Naive thymus-derived CD4-positive, alpha-beta T cell (primary cell): ENCODE results near the gene LYSET. TPM values are rescaled to one million over a fixed set of nuclear protein-coding genes. Genes with fewer than 3 reads are reported as not detected.

Experiments
- ATAC-seq: fragments of 150-1000 bp; cut with Tn5 transposase; 2 replicates; pipeline ENCODE4 v1.10.0; 2021; ENCODE audit warnings: mild to moderate bottlenecking, moderate library complexity
- CTCF ChIA-PET: fragments of 350-600 bp; sonication (Branson Sonifier 250); formaldehyde crosslinking; loops from one replicate; lab custom pipeline; 2021; ENCODE audit warnings: antibody characterized with exemption; lab: Charles Lee
- POLR2A ChIA-PET: fragments of 350-600 bp; sonication (Branson Sonifier 250); formaldehyde crosslinking; loops from one replicate; lab custom pipeline; 2021; ENCODE audit warnings: antibody characterized with exemption, inconsistent platforms; lab: Charles Lee
- DNase-seq, 9 donors: peaks; one replicate each; pipeline versions ENCODE4 v3.0.0 to v3.0.0-alpha.2; 2020 to 2022; ENCODE audit warnings: mixed read lengths in 1 of 9
- H3K27ac ChIP-seq: one replicate; pipeline ENCODE4 v1.7.0; 2013; ENCODE audit warnings: mild to moderate bottlenecking, low read depth, low read length, moderate library complexity
- H3K27me3 ChIP-seq, 2 donors: one replicate each; pipeline ENCODE4 v1.7.0; 2013; ENCODE audit warnings: low read length in 2 of 2, mild to moderate bottlenecking in 2 of 2, moderate library complexity in 2 of 2; ENCODE audit not compliant: control insufficient read depth in 2 of 2, insufficient read depth in 2 of 2
- H3K36me3 ChIP-seq, 3 experiments: 1 replicate in 2 of 3; 2 replicates in 1 of 3; pipeline ENCODE4 v1.7.0; 2013; ENCODE audit warnings: low read length in 3 of 3, mild to moderate bottlenecking in 3 of 3, moderate library complexity in 1 of 3; ENCODE audit not compliant: insufficient read depth in 3 of 3, control insufficient read depth in 2 of 3
- H3K4me1 ChIP-seq, 2 donors: one replicate each; pipeline ENCODE4 v1.7.0; 2013; ENCODE audit warnings: low read length in 2 of 2, mild to moderate bottlenecking in 2 of 2, moderate library complexity in 1 of 2; ENCODE audit not compliant: control insufficient read depth in 2 of 2, insufficient read depth in 2 of 2
- H3K4me3 ChIP-seq: 2 replicates; pipeline ENCODE4 v1.7.0; 2013; ENCODE audit warnings: mild to moderate bottlenecking, low read length
- H3K9me3 ChIP-seq, 3 experiments: 1 replicate in 2 of 3; 2 replicates in 1 of 3; pipeline ENCODE4 v1.7.0; 2013; ENCODE audit warnings: low read length in 3 of 3; ENCODE audit not compliant: control insufficient read depth in 2 of 3
- H3K27ac Mint-ChIP-seq, 9 donors: one replicate each; pipeline ENCODE4 v1.8.0; 2020 to 2022; ENCODE audit warnings: mixed read lengths in 9 of 9, mild to moderate bottlenecking in 8 of 9, moderate library complexity in 5 of 9, inconsistent platforms in 2 of 9
- H3K27me3 Mint-ChIP-seq, 5 donors: one replicate each; pipeline ENCODE4 v1.8.0; 2021 to 2022; ENCODE audit warnings: mixed read lengths in 5 of 5, mild to moderate bottlenecking in 1 of 5
- H3K36me3 Mint-ChIP-seq, 5 donors: one replicate each; pipeline ENCODE4 v1.8.0; 2020 to 2022; ENCODE audit warnings: mixed read lengths in 5 of 5, mild to moderate bottlenecking in 3 of 5, inconsistent platforms in 1 of 5
- H3K4me1 Mint-ChIP-seq, 7 donors: one replicate each; pipeline ENCODE4 v1.8.0; 2020 to 2022; ENCODE audit warnings: mixed read lengths in 7 of 7, mild to moderate bottlenecking in 3 of 7, inconsistent platforms in 1 of 7
- H3K4me3 Mint-ChIP-seq, 10 donors: one replicate each; pipeline ENCODE4 v1.8.0; 2020 to 2022; ENCODE audit warnings: mild to moderate bottlenecking in 10 of 10, mixed read lengths in 10 of 10, moderate library complexity in 6 of 10, inconsistent platforms in 2 of 10
- H3K9me3 Mint-ChIP-seq, 11 donors: one replicate each; pipeline ENCODE4 v1.8.0; 2020 to 2022; ENCODE audit warnings: mixed read lengths in 11 of 11, mild to moderate bottlenecking in 4 of 11, inconsistent platforms in 1 of 11, moderate library complexity in 1 of 11
- intact Hi-C, 2 donors: fragments of 100-400 bp; cut with micrococcal nuclease; formaldehyde crosslinking; loops; one replicate each; pipeline ENCODE4 v1.15.1; 2023
- polyA plus RNA-seq, 2 donors: library from polyadenylated mRNA; unstranded; fragments of 300-500 nt; fragmentation: Illumina TruSeq; gene quantifications; one replicate each; pipeline ENCODE4 v1.2.3, GENCODE V29; 2021
- total RNA-seq, 6 experiments: library from RNA in 5 of 6; stranded (reverse) in 5 of 6; gene quantifications; 1 replicate in 5 of 6; 2 replicates in 1 of 6; pipeline ENCODE4 v1.2.3 and lab custom pipeline; 2021 to 2026

Gene LYSET
- total and polyA plus RNA-seq, 7 experiments from 2014 or later, result 8.0 to 47.7 (median 23.8) TPM

DNA sequence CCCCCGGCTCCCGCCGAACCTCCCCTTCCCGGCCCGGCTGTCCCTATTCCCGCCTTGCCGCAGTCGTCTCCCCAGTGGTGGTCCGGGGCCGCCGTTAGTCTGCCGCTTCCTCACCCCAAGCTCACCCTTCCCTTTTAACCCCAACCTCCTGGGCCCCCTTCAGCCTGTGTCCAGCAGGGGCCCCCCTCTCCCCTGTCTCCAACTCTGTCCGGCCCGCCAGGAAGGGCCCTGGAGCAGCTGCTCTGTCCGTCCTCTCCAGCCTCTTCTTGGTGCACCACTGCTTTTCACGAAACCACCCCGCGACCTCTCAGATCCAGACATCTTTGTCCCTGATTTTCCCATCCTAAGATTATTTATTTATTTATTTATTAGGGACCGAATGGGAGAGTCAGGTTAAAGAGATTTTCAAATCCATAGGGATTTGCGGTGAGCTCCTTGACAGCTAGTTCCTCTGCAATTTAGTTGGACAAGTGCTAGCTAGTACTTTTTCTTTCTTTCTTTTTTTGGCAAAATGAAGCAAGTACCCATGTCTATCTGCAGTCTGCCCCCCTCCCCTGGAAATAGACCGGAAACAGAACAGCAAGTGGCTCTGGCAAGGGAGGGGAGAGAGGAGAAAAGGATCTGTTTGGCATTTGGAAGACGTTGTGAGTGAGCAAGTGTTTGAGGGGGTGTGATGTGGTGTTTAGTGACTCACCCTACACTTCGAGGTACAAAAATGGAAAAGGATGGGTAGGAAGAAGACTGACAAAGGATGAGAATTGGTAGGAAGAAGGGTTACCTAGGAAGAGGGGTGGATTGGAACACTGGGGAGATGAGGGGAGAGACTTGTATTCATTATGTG, 22.6 kb downstream of the LYSET start:
- CTCF ChIA-PET, result interaction anchor here (0.6 to 3.6 kb wide), 3 partner anchors 11 to 26 kb away, joined by 4 to 13 read pairs (median 5); partner anchors contain the start of genes LYSET and MOAP1
- intact Hi-C loops, result loop anchor here (1.0 to 10.0 kb wide), 8 partner anchors 22 to 1103 kb away; partner anchors contain the start of genes BTBD7 (in 2 of the 2), ITPK1 (in 2 of the 2), ATXN3 (in 1 of the 2) and GOLGA5 (in 1 of the 2)
- Histone ChIP-seq H3K36me3 (peaks cover 0 to 16% (median 2%) of the 10 kb centered on the region in 3 experiments), H3K27me3 (no peaks in the 10 kb centered on the region), H3K4me1 (peaks cover 13 to 22% of the 10 kb centered on the region in 2 donors), H3K27ac (peak overlapping the region; percentile 87), H3K4me3 (peak overlapping the region; percentile 81), H3K9me3 (no peaks in the 10 kb centered on the region)
- Mint-ChIP-seq H3K4me3 (peak overlapping the region; percentile 75 to 99 (median 94)), H3K27ac (peak overlapping the region; percentile 14 to 94 (median 74)), H3K27me3 (no peaks in the 10 kb centered on the region), H3K4me1 (peaks cover 22 to 63% (median 50%) of the 10 kb centered on the region in 7 donors), H3K9me3 (no peaks in the 10 kb centered on the region), H3K36me3 (peaks cover 0 to 12% (median 5%) of the 10 kb centered on the region in 5 donors)
- peak; percentile 24 for ATAC-seq
- POLR2A ChIA-PET, result interaction anchor here (0.6 to 6.9 kb wide), 5 partner anchors 13 to 126 kb away, joined by 3 to 69 read pairs (median 3); partner anchors contain the start of genes LYSET and MOAP1
- peak in 4 of 9 donors; percentile 11 to 39 (median 21) for DNase-seq

- ChIA-PET CTCF (no interaction called here), POLR2A (no interaction called here)
- peaks cover 0 to 37% (median 14%) of the 10 kb centered on the region in 3 experiments for H3K36me3 ChIP-seq
Observed at GRCh38 chr14:93212432-93212831, 27.3 kb downstream of the LYSET start.

DNA sequence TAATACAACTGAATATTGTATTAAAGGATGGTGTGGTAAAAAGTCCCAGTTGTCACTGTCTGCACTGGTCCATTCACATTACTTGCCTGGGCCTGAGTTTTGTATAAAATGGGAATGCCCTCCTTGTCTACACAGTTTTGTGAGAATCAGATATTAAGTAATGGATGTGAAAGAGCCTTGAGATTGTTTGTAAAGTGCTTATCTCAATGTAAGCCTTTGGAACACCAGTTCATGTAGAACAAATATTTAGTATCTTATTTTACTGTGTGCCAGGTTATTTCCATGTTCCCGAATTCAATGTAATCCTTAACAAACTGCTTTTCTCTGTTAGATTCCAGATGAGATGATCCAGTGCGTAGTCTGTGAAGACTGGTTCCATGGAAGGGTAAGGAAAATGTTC, 29.5 kb downstream of the LYSET start:
- Mint-ChIP-seq H3K27me3 (no peaks in the 10 kb centered on the region), H3K9me3 (no peaks in the 10 kb centered on the region), H3K4me1 (peaks cover 0 to 9% (median 4%) of the 10 kb centered on the region in 7 donors), H3K4me3 (no peak overlapping the region), H3K36me3 (peaks cover 4 to 34% (median 11%) of the 10 kb centered on the region in 5 donors), H3K27ac (no peak overlapping the region)
- ChIA-PET CTCF (no interaction called here), POLR2A (no interaction called here)
- ATAC-seq (no peak), DNase-seq (no peak)
- Histone ChIP-seq H3K27ac (no peak overlapping the region), H3K36me3 (peaks cover 0 to 36% (median 14%) of the 10 kb centered on the region in 3 experiments), H3K9me3 (no peaks in the 10 kb centered on the region), H3K4me1 (no peaks in the 10 kb centered on the region), H3K4me3 (no peak overlapping the region), H3K27me3 (no peaks in the 10 kb centered on the region)
- intact Hi-C loops, result no loop called here

More at GRCh38 chr14:93212432-93212831, 27.3 kb downstream of the LYSET start:
- H3K27me3 ChIP-seq, result no peaks in the 10 kb centered on the region
- H3K36me3 Mint-ChIP-seq, result peaks cover 0 to 30% (median 9%) of the 10 kb centered on the region in 5 donors
- DNase-seq (no peak), ATAC-seq (no peak)
- H3K9me3 Mint-ChIP-seq, result no peaks in the 10 kb centered on the region
- no peak overlapping the region for H3K4me3 Mint-ChIP-seq
- no peak overlapping the region for H3K27ac ChIP-seq
- H3K4me1 ChIP-seq, result peaks cover 6 to 7% of the 10 kb centered on the region in 2 donors
- intact Hi-C loops, result no loop called here
- no peak overlapping the region for H3K4me3 ChIP-seq
- no peaks in the 10 kb centered on the region for H3K27me3 Mint-ChIP-seq
- peak overlapping the region in 1 of 9 donors; percentile 22 for H3K27ac Mint-ChIP-seq
- peaks cover 10 to 29% (median 21%) of the 10 kb centered on the region in 7 donors for H3K4me1 Mint-ChIP-seq
- H3K9me3 ChIP-seq, result no peaks in the 10 kb centered on the region

DNA sequence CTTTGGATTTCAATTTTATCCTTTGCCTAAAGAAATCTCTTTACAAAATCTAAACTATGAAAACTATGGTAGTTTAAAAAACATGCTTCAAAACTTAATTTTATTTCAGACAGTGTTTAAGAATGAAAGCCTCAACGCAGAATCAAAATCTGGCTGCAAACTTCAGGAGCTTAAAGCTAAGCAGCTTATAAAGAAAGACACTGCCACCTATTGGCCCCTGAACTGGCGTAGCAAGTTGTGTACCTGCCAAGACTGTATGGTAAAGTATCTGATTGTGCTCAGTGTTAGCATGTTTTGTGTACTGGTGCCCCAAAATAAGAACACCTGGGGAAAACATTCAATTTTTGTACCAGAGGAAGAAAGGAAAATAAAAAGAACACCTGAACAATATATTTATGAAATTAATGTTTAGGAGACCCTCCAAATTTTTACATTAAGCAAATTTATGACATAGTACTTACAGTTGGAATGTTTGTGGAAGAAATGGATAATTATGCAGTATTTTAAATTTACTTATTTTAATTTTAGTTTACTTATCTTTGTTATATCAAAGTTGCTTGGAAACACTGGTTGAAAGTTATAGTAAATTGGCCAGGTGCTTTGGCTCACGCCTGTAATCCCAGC, 34.1 kb downstream of the LYSET start:
- peaks cover 0 to 58% (median 9%) of the 10 kb centered on the region in 3 experiments for H3K36me3 ChIP-seq

GRCh38 chr14:93220509-93220908, 35.4 kb downstream of the LYSET start:
- peaks cover 9 to 39% (median 27%) of the 10 kb centered on the region in 5 donors for H3K36me3 Mint-ChIP-seq
- Histone ChIP-seq H3K27me3 (no peaks in the 10 kb centered on the region), H3K9me3 (no peaks in the 10 kb centered on the region), H3K4me3 (no peak overlapping the region), H3K36me3 (peaks cover 0 to 57% (median 4%) of the 10 kb centered on the region in 3 experiments), H3K4me1 (no peaks in the 10 kb centered on the region), H3K27ac (no peak overlapping the region)
- intact Hi-C loops, result no loop called here
- H3K4me3 Mint-ChIP-seq, result no peak overlapping the region
- DNase-seq (no peak), ATAC-seq (no peak)
- ChIA-PET POLR2A (interaction anchor here (0.7 to 1.1 kb wide), 2 partner anchors 13 to 36 kb away, joined by 3 to 4 read pairs; partner anchors contain the start of genes LYSET and MOAP1), CTCF (interaction anchor here (0.9 kb wide), 1 partner anchor 268 kb away, joined by 5 read pairs; no protein-coding TSS in a partner anchor)
- no peaks in the 10 kb centered on the region for H3K27me3 Mint-ChIP-seq
- H3K27ac Mint-ChIP-seq, result no peak overlapping the region
- no peaks in the 10 kb centered on the region for H3K9me3 Mint-ChIP-seq
- peaks cover 0 to 4% (median 0%) of the 10 kb centered on the region in 7 donors for H3K4me1 Mint-ChIP-seq

More for the DNA sequence above, 34.1 kb downstream of the LYSET start:
- H3K27me3 Mint-ChIP-seq, result no peaks in the 10 kb centered on the region
- DNase-seq (peak in 7 of 9 donors; percentile 27 to 66 (median 56)), ATAC-seq (peak; percentile 87)
- no peak overlapping the region for H3K4me3 ChIP-seq
- ChIA-PET CTCF (interaction anchor here (0.6 to 2.3 kb wide), 11 partner anchors 11 to 1661 kb away, joined by 3 to 21 read pairs (median 4); partner anchors contain the start of genes LYSET and MOAP1), POLR2A (interaction anchor here (0.8 to 1.0 kb wide), 2 partner anchors 33 to 106 kb away, joined by 3 read pairs; no protein-coding TSS in a partner anchor)
- H3K9me3 Mint-ChIP-seq, result no peaks in the 10 kb centered on the region
- intact Hi-C loops, result loop anchor here (1.0 kb wide), 6 partner anchors 34 to 267 kb away; partner anchors contain the start of genes LYSET (in 1 of the 2) and MOAP1 (in 1 of the 2)
- no peak overlapping the region for H3K4me3 Mint-ChIP-seq
- peaks cover 9 to 34% (median 23%) of the 10 kb centered on the region in 5 donors for H3K36me3 Mint-ChIP-seq
- H3K27ac Mint-ChIP-seq, result no peak overlapping the region
- H3K27me3 ChIP-seq, result no peaks in the 10 kb centered on the region
- H3K4me1 Mint-ChIP-seq, result peaks cover 0 to 4% (median 0%) of the 10 kb centered on the region in 7 donors
- H3K27ac ChIP-seq, result no peak overlapping the region
- no peaks in the 10 kb centered on the region for H3K4me1 ChIP-seq
- no peaks in the 10 kb centered on the region for H3K9me3 ChIP-seq

- ChIA-PET CTCF (no interaction called here), POLR2A (no interaction called here)
- H3K36me3 ChIP-seq, result peaks cover 5 to 66% (median 6%) of the 10 kb centered on the region in 3 experiments
- no peaks in the 10 kb centered on the region for H3K4me1 ChIP-seq
- H3K4me3 ChIP-seq, result no peak overlapping the region
- ATAC-seq (no peak), DNase-seq (no peak)
- H3K27ac ChIP-seq, result no peak overlapping the region
- Mint-ChIP-seq H3K4me1 (peaks cover 0 to 4% (median 0%) of the 10 kb centered on the region in 7 donors), H3K4me3 (no peak overlapping the region), H3K27me3 (no peaks in the 10 kb centered on the region), H3K36me3 (peaks cover 13 to 59% (median 51%) of the 10 kb centered on the region in 5 donors), H3K27ac (no peak overlapping the region), H3K9me3 (no peaks in the 10 kb centered on the region)
- intact Hi-C loops, result no loop called here
- H3K9me3 ChIP-seq, result no peaks in the 10 kb centered on the region
- H3K27me3 ChIP-seq, result no peaks in the 10 kb centered on the region
Observed at GRCh38 chr14:93223565-93223964, 38.4 kb downstream of the LYSET start.
